Brain microvascular endothelial cell (primary cell): ENCODE measurements around the gene SMIM36.
"Not testable (repeated sequence)": the region's sequence is repeated elsewhere in the genome, so short reads cannot be mapped to it uniquely, and the experiment has no call there.

ENCODE experiments used
- DNase-seq: peaks from one replicate; pipeline ENCODE4 v3.0.0-alpha.2; 2020
- H3K27ac ChIP-seq: fragments of 250-450 bp; sonication (Bioruptor Pico); 2 replicates; pipeline ENCODE4 v1.5.1; 2020; ENCODE audit warnings: mild to moderate bottlenecking, moderate library complexity
- H3K27me3 ChIP-seq: fragments of 250-450 bp; sonication (Bioruptor Pico); replicated peaks from 2 replicates; pipeline ENCODE4 v1.5.1; 2020; ENCODE audit warnings: mild to moderate bottlenecking
- H3K36me3 ChIP-seq: fragments of 250-450 bp; sonication (Bioruptor Pico); replicated peaks from 2 replicates; pipeline ENCODE4 v1.5.1; 2020; ENCODE audit warnings: mild to moderate bottlenecking
- H3K4me3 ChIP-seq: 2 replicates; pipeline ENCODE4 v1.5.1; 2011; ENCODE audit warnings: low read depth, mild to moderate bottlenecking, control low read depth, low read length, moderate library complexity
- CTCF ChIP-seq: IDR thresholded peaks from 2 replicates; pipeline ENCODE4 v1.5.1; 2011; ENCODE audit warnings: low read depth, mild to moderate bottlenecking, moderate library complexity, low read length, control low read depth, inconsistent platforms; ENCODE audit errors: missing control alignments
- in situ Hi-C: cut with HindIII; loops from 2 replicates; pipeline ENCODE4 v1.10.0; 2017; ENCODE audit warnings: low sequenced_read_pairs, low pct_ligation_motif_present

The SMIM36 gene

GRCh38 chr17:55432358-55433028 lies 78.8 kb downstream of the SMIM36 start:
- no peaks in the 10 kb centered on the region for H3K36me3 ChIP-seq
- no peaks in the 10 kb centered on the region for H3K27me3 ChIP-seq
- TF ChIP-seq CTCF: no peak
- in situ Hi-C loops: no loop called here
- H3K27ac ChIP-seq: no peak overlapping the region
- no peak overlapping the region for H3K4me3 ChIP-seq
- no peak for DNase-seq

GRCh38 chr17:55431914-55432313 lies 79.3 kb downstream of the SMIM36 start:
- H3K27ac ChIP-seq, H3K4me3 ChIP-seq, H3K27me3 ChIP-seq, H3K36me3 ChIP-seq, in situ Hi-C loops, DNase-seq: not testable (repeated sequence)

- Histone ChIP-seq H3K36me3 (no peaks in the 10 kb centered on the region), H3K27ac (no peak overlapping the region), H3K4me3 (no peak overlapping the region), H3K27me3 (no peaks in the 10 kb centered on the region)
- in situ Hi-C loops: no loop called here
- no peak for TF ChIP-seq CTCF
- DNase-seq: no peak
These were observed 80.5 kb downstream of the SMIM36 start for GRCh38 chr17:55430541-55431288.

GRCh38 chr17:55427587-55427882 lies 83.7 kb downstream of the SMIM36 start:
- H3K27me3 ChIP-seq: no peaks in the 10 kb centered on the region
- no peak for DNase-seq
- in situ Hi-C loops: no loop called here
- H3K4me3 ChIP-seq: no peak overlapping the region
- H3K36me3 ChIP-seq: no peaks in the 10 kb centered on the region
- TF ChIP-seq CTCF: no peak
- no peak overlapping the region for H3K27ac ChIP-seq

- H3K36me3 ChIP-seq: no peaks in the 10 kb centered on the region
- in situ Hi-C loops: no loop called here
- H3K4me3 ChIP-seq: no peak overlapping the region
- TF ChIP-seq CTCF: no peak
- no peaks in the 10 kb centered on the region for H3K27me3 ChIP-seq
- DNase-seq: no peak
- H3K27ac ChIP-seq: no peak overlapping the region
These were observed 84.2 kb downstream of the SMIM36 start for GRCh38 chr17:55426851-55427586.

GRCh38 chr17:55424893-55425540 lies 86.2 kb downstream of the SMIM36 start:
- Histone ChIP-seq H3K27me3 (no peaks in the 10 kb centered on the region), H3K4me3 (no peak overlapping the region), H3K36me3 (no peaks in the 10 kb centered on the region), H3K27ac (no peak overlapping the region)
- no peak for TF ChIP-seq CTCF
- DNase-seq: no peak
- in situ Hi-C loops: no loop called here
